HepG2 (cell line): Measurements from ENCODE around the gene NTRK2. TPM values are rescaled to one million over a fixed set of nuclear protein-coding genes. Genes with fewer than 3 reads are reported as not detected.

Source experiments
- ATAC-seq: fragments of 200-7000 bp; cut with Tn5 transposase; 3 replicates; pipeline ENCODE4 v1.9.1; 2020; ENCODE audit warnings: mild to moderate bottlenecking, moderate library complexity
- BruUV-seq: library from RNA; stranded (reverse); fragments of 400-500 nt; replicated peaks from 2 replicates; lab custom pipeline; 2021; lab: Mats Ljungman, UMichigan
- CTCF ChIA-PET: fragments of 300-600 bp; formaldehyde crosslinking; extraction: SDS; loops from one replicate; lab custom pipeline; 2021; ENCODE audit warnings: low total read pairs, inconsistent platforms, low intra/inter-chr PET ratio; lab: Yijun Ruan, JAX
- POLR2A ChIA-PET: fragments of 350-600 bp; sonication (Branson Sonifier 250); formaldehyde crosslinking; loops from one replicate; lab custom pipeline; 2020; ENCODE audit warnings: antibody characterized with exemption, inconsistent platforms; lab: Yijun Ruan, JAX
- DNase-seq: peaks from one replicate; pipeline ENCODE4 v3.0.0-alpha.2; 2015; ENCODE audit warnings: low spot score
- FAIRE-seq: peaks from 3 replicates; lab custom pipeline; 2011; peaks lifted over from hg19 to GRCh38; lab: Jason Lieb, UNC
- H2AFZ ChIP-seq: one replicate; pipeline ENCODE4 v1.6.1; 2011; ENCODE audit warnings: low read length, inconsistent platforms
- H3K27ac ChIP-seq: fragments of 300-600 bp; 3 replicates; pipeline ENCODE4 v1.8.0; 2011; ENCODE audit warnings: mixed run types, mild to moderate bottlenecking, mixed read lengths, low read length, inconsistent platforms; ENCODE audit not compliant: insufficient read depth; ENCODE audit errors: extremely low read length
- H3K27me3 ChIP-seq, 2 experiments: fragments of 200-600 bp in 1 of 2; 2 replicates in 1 of 2; 3 replicates in 1 of 2; pipeline versions ENCODE4 v1.6.0 to v1.8.0; 2011; ENCODE audit warnings: low read length in 2 of 2, mild to moderate bottlenecking in 2 of 2, moderate library complexity in 2 of 2, inconsistent platforms in 1 of 2; ENCODE audit not compliant: insufficient read depth in 2 of 2, control insufficient read depth in 1 of 2
- H3K36me3 ChIP-seq, 2 experiments: fragments of 200-600 bp in 1 of 2; replicated peaks in 1 of 2; 2 replicates in 1 of 2; 3 replicates in 1 of 2; pipeline versions ENCODE4 v1.5.1 to v1.8.0; 2011; ENCODE audit warnings: low read length in 2 of 2, inconsistent platforms in 1 of 2; ENCODE audit not compliant: insufficient read depth in 2 of 2, control insufficient read depth in 1 of 2
- H3K4me1 ChIP-seq: 2 replicates; pipeline ENCODE4 v1.5.1; 2012; ENCODE audit warnings: low read length, inconsistent platforms; ENCODE audit not compliant: insufficient read depth
- H3K4me2 ChIP-seq: 2 replicates; pipeline ENCODE4 v1.6.0; 2011; ENCODE audit warnings: low read depth, low read length, inconsistent platforms
- H3K4me3 ChIP-seq, 3 experiments: fragments of 200-600 bp in 1 of 3; sonication (generic), shearing (Covaris generic) in 1 of 3; replicated peaks in 1 of 3; 2 replicates each; pipeline ENCODE4 v1.5.1; 2011 to 2016; ENCODE audit warnings: low read length in 3 of 3, inconsistent platforms in 2 of 3, low read depth in 2 of 3, mild to moderate bottlenecking in 2 of 3, control low read depth in 1 of 3, mixed read lengths in 1 of 3; ENCODE audit not compliant: insufficient read depth in 1 of 3
- H3K79me2 ChIP-seq: one replicate; pipeline ENCODE4 v1.6.1; 2011; ENCODE audit warnings: low read length, inconsistent platforms; ENCODE audit not compliant: insufficient read depth
- H3K9ac ChIP-seq: 2 replicates; pipeline ENCODE4 v1.6.0; 2011; ENCODE audit warnings: mild to moderate bottlenecking, low read depth, low read length, inconsistent platforms; ENCODE audit not compliant: insufficient read depth
- H3K9me3 ChIP-seq: 2 replicates; pipeline ENCODE4 v1.5.1; 2012; ENCODE audit warnings: mild to moderate bottlenecking, low read length
- H4K20me1 ChIP-seq: 2 replicates; pipeline ENCODE4 v1.6.0; 2011; ENCODE audit warnings: inconsistent platforms, mild to moderate bottlenecking, low read length, moderate library complexity; ENCODE audit not compliant: insufficient read depth
- ATF1 ChIP-seq: IDR thresholded peaks from 2 replicates; pipeline ENCODE4 v1.6.1; 2016; ENCODE audit warnings: mild to moderate bottlenecking, control low read depth
- DDIT3 ChIP-seq: sonication (generic); formaldehyde crosslinking; IDR thresholded peaks from 2 replicates; pipeline ENCODE4 v1.4.0; 2020; ENCODE audit warnings: mild to moderate bottlenecking, missing genetic modification reagents
- HMG20A ChIP-seq: IDR thresholded peaks from 2 replicates; pipeline ENCODE4 v1.6.1; 2016; ENCODE audit warnings: borderline replicate concordance
- HNF4G ChIP-seq, 2 experiments: sonication (generic) in 1 of 2; formaldehyde crosslinking in 1 of 2; IDR thresholded peaks; 2 replicates each; pipeline versions ENCODE4 v1.4.0 to v1.6.1; 2011 to 2020; ENCODE audit warnings: borderline replicate concordance in 2 of 2, low read depth in 2 of 2, mild to moderate bottlenecking in 2 of 2, low read length in 1 of 2, missing genetic modification reagents in 1 of 2, moderate library complexity in 1 of 2
- KLF6 ChIP-seq: IDR thresholded peaks from 2 replicates; pipeline ENCODE4 v1.8.0; 2016; ENCODE audit warnings: missing biosample characterization, missing genetic modification reagents
- NPAS2 ChIP-seq: sonication (generic); formaldehyde crosslinking; IDR thresholded peaks from 2 replicates; pipeline ENCODE4 v1.8.0; 2022; ENCODE audit warnings: mild to moderate bottlenecking, missing genetic modification reagents, borderline replicate concordance
- NRL ChIP-seq: sonication (generic); formaldehyde crosslinking; IDR thresholded peaks from 2 replicates; pipeline ENCODE4 v1.5.0; 2020; ENCODE audit warnings: missing genetic modification reagents, mild to moderate bottlenecking, moderate library complexity, borderline replicate concordance
- PPARG ChIP-seq: conservative IDR thresholded peaks from 2 replicates; pipeline ENCODE4 v1.6.1; 2016; ENCODE audit warnings: missing biosample characterization, missing genetic modification reagents
- SAP130 ChIP-seq: IDR thresholded peaks from 2 replicates; pipeline ENCODE4 v1.6.1; 2016; ENCODE audit warnings: low read depth
- TOPORS ChIP-seq: sonication (generic); formaldehyde crosslinking; IDR thresholded peaks from 2 replicates; pipeline ENCODE4 v1.8.0; 2023; ENCODE audit warnings: mild to moderate bottlenecking, missing genetic modification reagents
- ZNF24 ChIP-seq: fragments of 450-650 bp; IDR thresholded peaks from 2 replicates; pipeline ENCODE4 v1.6.1; 2017; ENCODE audit warnings: antibody characterized with exemption, mild to moderate bottlenecking
- ZNF251 ChIP-seq: sonication (generic); formaldehyde crosslinking; IDR thresholded peaks from 2 replicates; pipeline ENCODE4 v1.9.0; 2021; ENCODE audit warnings: mild to moderate bottlenecking, missing genetic modification reagents
- ZNF337 ChIP-seq: sonication (generic); formaldehyde crosslinking; IDR thresholded peaks from 2 replicates; pipeline ENCODE4 v1.5.1; 2020; ENCODE audit warnings: missing genetic modification reagents, low read depth, mild to moderate bottlenecking, borderline replicate concordance
- ZNF354B ChIP-seq: sonication (generic); formaldehyde crosslinking; IDR thresholded peaks from 2 replicates; pipeline ENCODE4 v1.8.0; 2022; ENCODE audit warnings: mild to moderate bottlenecking, missing genetic modification reagents
- ZNF562 ChIP-seq: sonication (generic); formaldehyde crosslinking; IDR thresholded peaks from 2 replicates; pipeline ENCODE4 v1.8.0; 2022; ENCODE audit warnings: missing genetic modification reagents, borderline replicate concordance
- ZNF766 ChIP-seq: sonication (generic); formaldehyde crosslinking; IDR thresholded peaks from 2 replicates; pipeline ENCODE4 v1.5.0; 2020; ENCODE audit warnings: missing genetic modification reagents, borderline replicate concordance
- WGBS: methylation state at CpG from one replicate; pipeline ENCODE4 v1.1.6; 2017; ENCODE audit warnings: low lambda C conversion rate; 5-methylcytosine and 5-hydroxymethylcytosine counted together
- in situ Hi-C: cut with HindIII; loops from 2 replicates; pipeline ENCODE4 v1.10.0; 2017; ENCODE audit warnings: low pct_unique_long_range_greater_than_20kb; ENCODE audit not compliant: extremely low pct_ligation_motif_present
- intact Hi-C: fragments of 100-400 bp; cut with micrococcal nuclease; formaldehyde crosslinking; loops from one replicate; pipeline ENCODE4 v1.10.0; 2022; ENCODE audit not compliant: unreplicated experiment
- polyA plus RNA-seq, 8 experiments: library from polyadenylated mRNA; depleted of rRNA in 3 of 8; stranded (reverse) in 7 of 8; unstranded in 1 of 8; fragments of >200 nt; fragmentation: Illumina TruSeq in 4 of 8; extraction: Trizol in 4 of 8; gene quantifications; 2 replicates each; pipeline versions ENCODE4 v1.2.1 to v1.2.3, GENCODE V29; 2011 to 2016; ENCODE audit warnings: low read depth in 4 of 8, missing spikeins in 1 of 8, mixed read lengths in 1 of 8; ENCODE audit not compliant: insufficient read depth in 1 of 8
- total RNA-seq, 5 experiments: library from RNA; depleted of rRNA; stranded (reverse); fragments of >200 nt; fragmentation: Illumina TruSeq; extraction: Trizol; gene quantifications; 2 replicates each; pipeline ENCODE4 v1.2.3, GENCODE V29; 2016; ENCODE audit warnings: low read depth in 1 of 5

NTRK2 gene
- total and polyA plus RNA-seq, 2 of the 13 experiments (the other 11 are each of a cell fraction or from before 2014, with no cell fraction given), result not detected

GRCh38 chr9:84983749-84984148, 314.2 kb downstream of the NTRK2 start:
- BruUV-seq, result no TSS peak
- no peaks in the 10 kb centered on the region for H3K79me2 ChIP-seq
- no peak overlapping the region for H2AFZ ChIP-seq
- TF ChIP-seq DDIT3, result no peak
- no peak for TF ChIP-seq ZNF24
- no peak for TF ChIP-seq SAP130 (CRISPR knock-in tag)
- TF ChIP-seq ATF1 (CRISPR knock-in tag), result no peak
- TF ChIP-seq HNF4G (IDR thresholded peaks at IDR 0.05; ENCODE audit: borderline replicate concordance, low read depth, low read length), result no peak
- TF ChIP-seq HNF4G (CRISPR knock-in tag; IDR thresholded peaks at IDR 0.05; ENCODE audit: borderline replicate concordance, low read depth), result no peak
- TF ChIP-seq ZNF337 (CRISPR knock-in tag), result no peak
- no peak for TF ChIP-seq KLF6 (CRISPR knock-in tag)
- no peak for TF ChIP-seq PPARG (CRISPR knock-in tag)
- no peak for TF ChIP-seq TOPORS (CRISPR knock-in tag)
- no peak for TF ChIP-seq ZNF562 (CRISPR knock-in tag)
- TF ChIP-seq NPAS2 (CRISPR knock-in tag), result no peak
- no peak for TF ChIP-seq NRL (CRISPR knock-in tag)
- TF ChIP-seq ZNF766 (CRISPR knock-in tag), result no peak
- no peak for TF ChIP-seq ZNF354B (CRISPR knock-in tag)
- TF ChIP-seq ZNF251, result no peak
- TF ChIP-seq HMG20A, result no peak
- TF ChIP-seq, all 625 proteins: peak for 0
- no peaks in the 10 kb centered on the region for H4K20me1 ChIP-seq
- no peak overlapping the region for H3K27ac ChIP-seq
- DNase-seq (no peak), FAIRE-seq (no peak), ATAC-seq (no peak)
- CTCF ChIA-PET, result no interaction called here
- no peaks in the 10 kb centered on the region for H3K27me3 ChIP-seq
- H3K4me3 ChIP-seq, result no peak overlapping the region
- no peak overlapping the region for H3K4me2 ChIP-seq
- intact Hi-C loops, result no loop called here
- 42% methylated on average over 3 of the region's 3 CpGs for WGBS
- POLR2A ChIA-PET, result no interaction called here
- in situ Hi-C loops, result no loop called here
- H3K36me3 ChIP-seq, result no peaks in the 10 kb centered on the region
- H3K4me1 ChIP-seq, result no peaks in the 10 kb centered on the region
- H3K9ac ChIP-seq, result no peak overlapping the region
- H3K9me3 ChIP-seq, result no peaks in the 10 kb centered on the region
